Activated naive CD8-positive, alpha-beta T cell treated with anti-CD3 and anti-CD28 coated beads, Interleukin-2, amount 10 ng/mL, durations not matched to agents 7 days and 5 days (primary cell): ENCODE measurements around the gene LYZL2. TPM values are rescaled to one million over a fixed set of nuclear protein-coding genes. Genes with fewer than 3 reads are reported as not detected.

Experiments used
- ATAC-seq: fragments of 150-1000 bp; cut with Tn5 transposase; one replicate; pipeline ENCODE4 v1.10.0; 2021; ENCODE audit warnings: low read depth, moderate library complexity
- POLR2A ChIA-PET: fragments of 350-600 bp; sonication (Branson Sonifier 250); formaldehyde crosslinking; loops from one replicate; lab custom pipeline; 2021; ENCODE audit warnings: antibody characterized with exemption; lab: Charles Lee
- DNase-seq: peaks from one replicate; pipeline ENCODE4 v3.0.0; 2021
- H3K27ac Mint-ChIP-seq: one replicate; pipeline ENCODE4 v1.8.0; 2022; ENCODE audit warnings: mild to moderate bottlenecking, mixed read lengths
- H3K27me3 Mint-ChIP-seq: one replicate; pipeline ENCODE4 v1.8.0; 2022; ENCODE audit warnings: mild to moderate bottlenecking, moderate library complexity, mixed read lengths
- H3K36me3 Mint-ChIP-seq: one replicate; pipeline ENCODE4 v1.8.0; 2021; ENCODE audit warnings: mild to moderate bottlenecking, mixed read lengths
- H3K4me1 Mint-ChIP-seq: one replicate; pipeline ENCODE4 v1.8.0; 2021; ENCODE audit warnings: mixed read lengths
- H3K4me3 Mint-ChIP-seq: one replicate; pipeline ENCODE4 v1.8.0; 2022; ENCODE audit warnings: mild to moderate bottlenecking, moderate library complexity, mixed read lengths
- H3K9me3 Mint-ChIP-seq: one replicate; pipeline ENCODE4 v1.8.0; 2021; ENCODE audit warnings: mixed read lengths
- total RNA-seq, 2 experiments: library from RNA; stranded (reverse); gene quantifications; one replicate each; pipeline ENCODE4 v1.2.3, GENCODE V29; 2021

The LYZL2 gene
- total RNA-seq, 2 experiments from 2014 or later = not detected

DNA sequence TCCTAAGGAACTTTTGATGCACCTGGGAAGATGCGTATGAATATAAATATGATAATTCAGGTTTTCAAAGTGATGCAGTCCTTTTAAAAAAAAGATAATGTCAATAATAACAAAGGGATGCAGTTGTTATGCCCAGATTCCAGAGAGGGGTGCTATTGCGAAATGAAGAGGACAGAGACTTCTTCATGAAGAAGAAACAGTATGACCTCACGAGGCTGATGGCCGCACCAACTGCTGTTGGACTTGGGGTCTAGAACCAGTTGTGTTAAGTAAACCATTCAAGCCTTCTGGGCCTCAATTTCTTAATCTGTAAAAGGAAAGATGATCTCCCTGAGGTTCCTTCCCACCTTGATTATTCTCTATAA, 55.1 kb downstream of the LYZL2 start:
- no peaks in the 10 kb centered on the region for H3K36me3 Mint-ChIP-seq
- H3K27me3 Mint-ChIP-seq = peaks cover 24% of the 10 kb centered on the region
- H3K9me3 Mint-ChIP-seq = no peaks in the 10 kb centered on the region
- DNase-seq (no peak), ATAC-seq (no peak)
- H3K27ac Mint-ChIP-seq = no peak overlapping the region
- no peak overlapping the region for H3K4me3 Mint-ChIP-seq
- no peaks in the 10 kb centered on the region for H3K4me1 Mint-ChIP-seq
- POLR2A ChIA-PET = no interaction called here

DNA sequence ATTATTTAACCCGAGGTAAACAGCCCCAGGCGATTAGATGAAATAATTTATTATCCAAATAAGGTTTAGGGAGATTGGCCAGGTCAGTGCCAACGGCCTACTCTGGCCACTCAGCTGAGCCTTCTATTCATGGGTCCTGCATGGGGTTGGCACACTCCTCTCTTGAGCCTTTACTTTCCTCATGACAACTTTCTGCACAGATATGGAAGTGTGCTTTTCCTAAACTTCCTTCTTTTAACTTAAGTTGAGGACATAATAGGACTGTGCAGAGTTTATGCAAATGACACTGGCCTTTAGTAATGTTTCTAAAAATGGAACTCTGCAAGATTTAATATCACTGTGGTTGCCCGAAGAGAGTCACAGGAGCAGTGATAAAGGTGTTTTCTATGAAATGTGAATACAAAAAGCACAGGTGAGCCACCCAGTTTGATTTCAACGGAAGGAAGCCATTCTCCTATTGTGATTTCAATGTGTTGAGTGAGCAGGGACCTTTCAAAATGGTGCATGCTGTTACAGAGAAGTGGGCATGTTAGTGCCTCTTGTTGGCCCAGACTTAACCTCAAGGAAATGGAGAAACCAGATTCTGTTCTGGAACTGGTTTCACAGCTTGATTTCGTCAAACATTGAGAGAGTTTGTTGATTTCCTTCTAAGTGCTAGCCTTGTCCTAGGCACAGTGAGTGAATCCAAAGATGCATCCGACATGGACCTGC, 55.7 kb downstream of the LYZL2 start:
- Mint-ChIP-seq H3K9me3 (no peaks in the 10 kb centered on the region), H3K4me3 (no peak overlapping the region), H3K36me3 (no peaks in the 10 kb centered on the region), H3K27ac (no peak overlapping the region), H3K27me3 (peaks cover 23% of the 10 kb centered on the region), H3K4me1 (no peaks in the 10 kb centered on the region)
- DNase-seq (no peak), ATAC-seq (no peak)
- POLR2A ChIA-PET = no interaction called here

DNA sequence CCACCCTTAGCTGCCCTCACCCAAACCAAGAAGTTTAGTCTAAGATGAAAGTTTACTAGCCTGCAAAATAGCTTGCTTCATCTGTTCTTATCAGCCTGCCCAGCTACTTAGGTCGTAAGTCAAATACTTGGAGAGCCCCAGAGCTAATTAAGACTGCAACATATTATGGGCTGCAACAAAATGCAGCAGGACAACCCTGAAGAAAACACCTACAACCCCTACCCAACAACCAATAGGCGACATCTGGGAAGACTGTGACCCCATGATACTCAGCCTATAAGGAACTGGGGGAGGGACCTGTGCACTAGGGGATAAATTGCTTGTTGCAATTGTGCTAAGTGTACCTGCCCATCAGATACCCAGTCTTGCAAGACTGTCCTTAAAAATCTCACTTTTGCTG, 64.1 kb downstream of the LYZL2 start:
- H3K36me3 Mint-ChIP-seq = no peaks in the 10 kb centered on the region
- peaks cover 6% of the 10 kb centered on the region for H3K4me1 Mint-ChIP-seq
- H3K27ac Mint-ChIP-seq = no peak overlapping the region
- POLR2A ChIA-PET = no interaction called here
- DNase-seq (no peak), ATAC-seq (no peak)
- no peaks in the 10 kb centered on the region for H3K9me3 Mint-ChIP-seq
- H3K27me3 Mint-ChIP-seq = peaks cover 19% of the 10 kb centered on the region
- H3K4me3 Mint-ChIP-seq = no peak overlapping the region

DNA sequence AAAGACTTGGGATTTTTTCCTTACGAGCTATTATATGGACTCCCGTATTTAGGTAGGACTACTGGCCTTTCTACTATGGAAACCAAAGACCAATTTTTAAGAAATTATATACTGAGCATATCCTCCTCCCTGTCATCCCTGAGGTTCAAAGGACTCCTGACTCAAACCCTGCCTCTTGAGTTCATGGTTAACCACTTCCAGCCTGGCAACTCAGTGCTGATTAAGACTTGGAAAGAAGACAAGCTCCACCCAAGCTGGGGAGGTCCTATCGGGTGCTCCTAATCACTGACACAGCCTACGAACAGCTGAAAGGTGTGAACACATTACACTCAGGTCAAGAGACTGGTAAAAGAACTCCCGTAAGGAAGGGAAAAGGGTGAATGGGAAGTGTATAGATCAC, 66.8 kb downstream of the LYZL2 start:
- no peak for DNase-seq
- no peak overlapping the region for H3K27ac Mint-ChIP-seq
- H3K4me3 Mint-ChIP-seq = no peak overlapping the region
- H3K36me3 Mint-ChIP-seq = no peaks in the 10 kb centered on the region
- H3K4me1 Mint-ChIP-seq = peaks cover 6% of the 10 kb centered on the region
- no peaks in the 10 kb centered on the region for H3K9me3 Mint-ChIP-seq
- peak; percentile 76 for ATAC-seq
- POLR2A ChIA-PET = no interaction called here
- peaks cover 7% of the 10 kb centered on the region for H3K27me3 Mint-ChIP-seq

Other genes starting within 250 kb of the LYZL2 start
- gene MAP3K8, start 195.6 kb downstream of the LYZL2 start, total RNA-seq = 10 to 100 TPM; 27.7 to 28.3 TPM